Aortic smooth muscle cell (primary cell): Measurements from ENCODE around the gene ZNF738. TPM values are rescaled to one million over a fixed set of nuclear protein-coding genes. Genes with fewer than 3 reads are reported as not detected.

Experiments used
- total RNA-seq: library from RNA; depleted of rRNA; stranded (reverse); fragments of >200 nt; gene quantifications from 2 replicates; pipeline ENCODE4 v1.2.3, GENCODE V29; 2014

The ZNF738 gene
- 2.7 and 3.2 TPM in 2 replicates for total RNA-seq

DNA sequence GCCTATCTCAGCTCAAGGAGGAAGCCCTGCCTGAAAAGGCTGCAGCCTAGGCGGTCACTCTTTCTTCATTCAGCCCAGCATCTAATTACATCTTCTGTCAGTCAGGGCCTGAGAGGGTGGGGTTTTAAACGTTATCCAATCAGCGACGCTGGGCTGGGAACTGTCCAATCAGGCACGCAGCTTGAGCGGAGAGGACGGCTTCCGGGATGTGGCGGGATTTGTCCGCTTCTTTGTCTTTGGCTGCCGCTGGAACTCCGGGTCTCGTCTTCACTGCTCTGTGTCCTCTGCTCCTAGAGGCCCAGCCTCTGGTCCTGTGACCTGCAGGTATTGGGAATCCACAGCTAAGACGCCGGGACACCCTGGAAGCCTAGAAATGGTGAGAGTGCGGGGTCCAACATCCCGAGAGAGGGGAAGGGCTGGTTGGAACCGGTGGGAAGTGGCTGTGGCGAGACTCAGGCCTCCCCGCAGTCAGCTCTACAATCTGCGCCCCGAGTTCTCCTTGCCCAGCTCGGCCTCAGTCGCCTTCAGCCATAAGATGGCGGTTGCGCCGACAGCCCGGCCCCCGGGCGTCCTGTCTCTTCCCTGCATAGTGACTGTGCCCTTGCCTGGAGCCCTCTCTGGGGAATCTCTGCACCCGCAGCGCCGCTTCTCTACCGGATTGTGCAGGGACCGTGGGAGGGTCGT, at the start of gene ZNF738:
Gene ZNF738, plus strand, starts transcription at position 233 of the 684 bp plus-strand sequence. Its CDS starts 141 bp downstream, at position 374.

DNA sequence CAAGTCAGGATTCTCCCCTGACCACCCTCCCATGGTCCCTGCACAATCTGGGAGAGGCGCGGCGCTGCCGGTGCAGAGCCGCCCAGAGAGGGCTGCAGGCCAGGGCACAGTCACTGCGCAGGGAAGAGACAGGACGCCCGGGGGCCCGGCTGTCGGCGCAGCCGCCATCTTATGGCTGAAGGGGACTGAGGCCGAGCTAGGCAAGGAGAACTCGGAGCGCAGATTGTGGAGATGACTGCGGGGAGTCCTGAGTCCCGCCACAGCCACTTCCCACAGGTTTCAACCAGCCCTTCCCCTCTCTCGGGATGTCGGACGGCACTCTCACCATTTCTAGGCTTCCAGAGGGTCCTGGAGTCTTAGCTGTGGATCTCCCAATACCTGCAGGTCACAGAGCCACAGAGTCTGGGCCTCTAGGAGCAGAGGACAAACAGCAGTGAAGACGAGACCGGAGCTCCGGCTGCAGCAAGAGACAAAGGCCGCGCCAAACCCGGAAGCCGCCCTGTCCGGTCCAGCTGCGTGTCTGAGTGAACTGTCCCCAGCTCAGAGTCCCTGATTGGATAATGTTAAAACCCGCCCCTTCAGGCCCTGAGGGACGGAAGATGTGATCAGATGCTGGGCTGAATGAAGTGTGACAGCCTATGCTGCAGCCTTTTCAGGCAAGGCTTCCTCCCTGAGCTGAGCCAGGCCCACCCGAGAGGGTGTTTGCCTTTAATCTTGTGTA, 29.8 kb upstream of the ZNF738 start, which contains the start of gene ZNF708:
Gene ZNF708, minus strand, starts transcription at position 526 of the 721 bp plus-strand sequence. Its CDS starts 198 bp downstream, at position 328.

DNA sequence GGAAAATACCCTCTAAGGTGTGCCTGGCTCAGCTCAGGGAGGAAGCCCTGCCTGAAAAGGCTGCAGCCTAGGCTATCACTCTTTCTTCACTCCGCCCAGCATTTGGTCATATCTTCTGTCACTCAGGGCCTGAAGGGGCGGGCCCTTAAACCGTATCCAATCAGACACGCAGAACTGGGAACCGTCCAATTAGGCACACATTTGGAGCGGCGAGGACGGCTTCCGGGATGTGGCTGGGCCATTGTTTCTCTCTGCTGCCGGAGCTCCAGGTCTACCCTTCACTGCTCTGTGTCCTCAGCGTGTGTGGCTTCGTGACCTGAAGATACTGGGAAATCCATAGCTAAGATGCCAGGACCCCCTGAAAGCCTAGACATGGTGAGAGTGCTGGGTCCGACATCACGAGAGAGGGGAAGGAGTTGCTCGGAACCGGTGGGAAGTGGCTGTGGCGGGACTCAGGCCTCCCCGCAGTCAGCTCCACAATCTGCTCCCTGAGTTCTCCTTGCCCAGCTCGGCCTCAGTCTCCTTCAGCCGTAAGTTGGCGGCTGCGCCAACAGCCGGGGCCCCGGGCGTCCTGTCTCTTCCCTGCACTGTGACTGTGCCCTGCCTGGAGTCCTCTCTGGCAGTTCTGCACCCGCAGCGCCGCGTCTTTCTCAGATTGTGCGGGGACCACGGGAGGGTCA, 38.2 kb downstream of the ZNF738 start, which contains the start of gene ZNF493:
Gene ZNF493, plus strand, starts transcription at position 241 of the 680 bp plus-strand sequence. Its CDS starts 105 bp downstream, at position 346.

Other genes with a start within 250 kb of the ZNF738 start
- 2.8 and 4.9 TPM in 2 replicates for gene ZNF431, start 217.0 kb upstream of the ZNF738 start, total RNA-seq
- 6.2 and 7.0 TPM in 2 replicates for gene ZNF708, start 29.6 kb upstream of the ZNF738 start, total RNA-seq
- 18.1 and 26.9 TPM in 2 replicates for gene ZNF493, start 38.1 kb downstream of the ZNF738 start, total RNA-seq
- gene ZNF429, start 146.6 kb downstream of the ZNF738 start, total RNA-seq: 5.3 and 5.9 TPM in 2 replicates